ENCODE data around the gene REM2.
"Not testable (repeated sequence)": the region's sequence is repeated elsewhere in the genome, so short reads cannot be mapped to it uniquely, and the experiment has no call there.

REM2 gene

DNA sequence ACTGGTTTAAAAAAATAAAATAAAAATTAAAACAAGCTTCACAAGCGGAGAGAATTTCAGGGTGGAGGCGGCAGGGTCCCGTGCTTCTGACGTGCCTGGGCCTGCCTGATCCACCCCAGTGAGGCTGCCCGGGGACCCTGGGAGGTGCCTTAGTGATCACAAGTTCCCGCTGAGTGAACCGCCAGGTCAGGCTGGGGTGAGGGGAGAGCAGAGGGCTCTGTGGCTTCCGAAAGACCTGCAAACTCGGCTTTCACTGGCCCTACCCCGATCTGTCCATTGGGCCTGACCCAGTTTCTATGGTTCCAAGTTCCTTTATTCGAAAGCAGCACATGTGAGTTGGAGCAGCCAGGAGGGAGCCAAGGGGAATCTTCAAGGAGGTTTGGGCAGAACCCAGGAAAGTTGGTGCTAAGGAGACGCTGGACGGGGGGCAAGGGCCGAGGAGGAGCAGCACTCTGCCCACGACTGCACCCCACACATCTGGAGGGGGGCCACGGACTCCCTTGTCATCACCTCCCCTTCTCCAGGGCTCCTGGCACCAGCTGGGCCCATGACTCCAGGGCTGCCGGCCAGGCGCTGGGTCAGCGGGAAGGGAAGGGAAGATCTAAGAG, 33.7 kb upstream of the REM2 start:
- no peak for DNase-seq

DNA sequence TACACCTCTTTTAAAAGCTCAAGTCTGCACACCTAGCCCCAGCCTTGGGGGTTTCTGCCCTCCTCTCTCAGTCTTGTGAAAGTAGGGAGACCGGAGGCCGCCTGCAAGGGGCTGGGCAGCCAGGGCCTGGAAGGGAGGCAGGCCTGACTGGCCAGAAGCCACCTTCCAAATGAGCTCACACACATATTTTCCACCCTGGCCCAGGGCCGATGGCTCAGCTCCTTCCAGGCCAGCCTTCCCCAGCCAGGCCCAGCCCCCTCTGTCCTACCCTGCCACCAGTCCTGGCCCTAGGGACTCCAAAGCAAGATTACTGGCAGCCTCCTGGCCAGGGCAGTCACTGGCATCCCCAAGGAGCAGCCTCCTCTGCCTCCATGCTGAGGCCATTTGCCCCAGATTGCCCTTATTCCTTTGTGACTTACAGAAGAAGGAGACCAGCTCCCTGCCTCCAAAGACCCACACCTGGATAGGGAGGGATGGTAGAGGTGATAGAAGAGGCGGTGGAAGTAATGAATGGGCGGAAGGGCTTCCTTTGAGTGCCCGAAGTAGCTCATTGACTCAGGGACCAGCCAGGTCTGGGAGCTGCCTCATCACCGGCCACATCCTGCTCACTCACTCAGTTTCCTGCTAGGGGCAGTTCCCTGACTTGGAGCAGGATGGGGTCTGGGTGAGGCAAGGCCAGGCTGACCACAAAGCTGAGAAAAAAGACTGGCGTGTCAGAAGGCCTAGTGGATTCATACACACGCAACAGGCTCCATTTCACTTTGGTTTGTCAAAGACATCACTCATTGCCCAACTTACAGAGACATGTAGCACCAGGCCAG, 31.9 kb upstream of the REM2 start:
- peak; percentile 48 for DNase-seq

DNA sequence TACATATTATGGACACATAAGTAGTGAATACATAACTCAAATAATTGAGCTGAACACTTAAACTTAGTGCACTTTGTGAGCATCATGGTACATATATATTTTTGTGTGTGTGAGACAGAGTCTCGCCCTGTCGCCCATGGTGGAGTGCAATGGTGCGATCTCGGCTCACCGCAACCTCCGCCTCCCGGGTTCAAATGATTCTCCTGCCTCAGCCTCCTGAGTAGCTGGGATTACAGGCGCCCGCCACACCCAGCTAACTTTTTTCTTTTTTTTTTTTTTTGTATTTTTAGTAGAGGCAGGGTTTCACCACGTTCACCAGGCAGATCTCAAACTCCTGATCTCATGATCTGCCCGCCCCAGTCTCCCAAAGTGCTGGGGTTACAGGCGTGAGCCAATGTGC, 30.8 kb upstream of the REM2 start:
- DNase-seq, result not testable (repeated sequence)

DNA sequence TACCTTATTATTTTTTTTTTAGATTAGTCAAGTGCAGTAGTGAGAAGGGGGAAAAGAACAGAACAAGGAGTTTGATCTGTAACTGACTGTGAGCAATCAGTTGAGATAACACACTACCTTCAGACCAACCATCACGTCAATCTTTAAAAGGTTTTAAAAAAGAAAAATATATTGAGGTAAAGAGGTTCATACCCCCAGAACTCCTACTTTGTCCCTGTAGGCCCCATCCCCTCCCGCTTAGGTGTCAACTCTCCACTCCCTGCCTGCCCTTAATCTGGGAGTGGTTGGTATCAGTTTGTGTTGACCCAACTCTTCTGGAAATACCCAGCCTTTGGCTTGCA, 30.5 kb upstream of the REM2 start:
- no peak for DNase-seq

DNA sequence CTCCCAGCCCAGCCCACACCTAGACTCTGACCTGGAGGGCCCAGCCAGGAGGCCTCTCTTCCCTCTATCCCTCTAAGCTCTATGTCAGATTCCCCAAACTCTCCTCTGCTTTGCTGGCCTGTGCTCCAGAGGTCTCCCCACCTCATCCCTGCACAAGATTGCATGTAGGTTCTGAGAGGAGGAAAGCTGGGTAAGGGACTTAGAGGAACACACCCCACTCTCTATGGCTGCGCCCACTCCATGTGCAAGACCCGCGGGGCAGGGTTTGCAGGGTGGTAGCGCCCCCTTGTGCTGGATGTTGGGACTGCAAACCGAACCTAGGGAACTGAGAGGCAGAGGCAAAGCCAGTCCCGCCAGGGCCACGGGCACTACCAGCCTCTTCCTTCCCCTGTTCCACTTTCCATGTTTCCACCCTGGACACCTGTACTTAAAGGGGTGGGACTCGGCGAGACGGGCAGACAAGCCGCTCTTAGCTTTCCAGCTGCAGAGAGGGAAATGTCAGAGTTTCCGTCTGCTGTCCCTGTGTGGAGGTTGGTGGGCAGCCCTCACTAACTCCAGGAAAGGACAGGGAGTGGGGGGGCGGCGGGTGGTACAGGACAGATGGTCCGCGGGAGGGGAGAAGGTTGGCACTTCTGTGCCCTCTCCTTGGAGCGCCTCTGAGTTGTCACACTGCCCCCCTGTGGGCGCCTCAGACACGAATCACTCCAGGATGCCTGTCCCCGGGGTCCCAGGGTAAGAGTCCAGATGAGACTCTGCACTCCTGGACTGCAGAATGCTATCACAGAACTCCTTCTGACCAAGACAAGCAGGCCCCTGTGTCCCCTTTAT, 29.9 kb upstream of the REM2 start:
- DNase-seq, result peak; percentile 97

DNA sequence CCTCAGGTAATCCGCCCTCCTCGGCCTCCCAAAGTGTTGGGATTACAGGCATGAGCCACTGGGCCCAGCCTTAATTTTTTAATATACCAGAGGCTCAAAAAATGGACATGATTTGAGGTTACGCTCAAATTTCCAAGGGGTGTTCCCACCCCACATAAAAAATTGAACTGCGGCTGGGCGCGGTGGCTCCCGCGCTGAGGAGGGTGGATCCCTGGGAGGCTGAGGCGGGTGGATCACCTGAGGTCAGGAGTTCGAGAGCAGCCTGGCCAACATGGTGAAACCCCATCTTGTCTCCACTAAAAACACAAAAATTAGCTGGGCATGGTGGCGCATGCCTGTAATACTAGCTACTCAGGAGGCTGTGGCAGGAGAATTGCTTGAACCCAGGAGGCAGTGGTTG, 28.7 kb upstream of the REM2 start:
- DNase-seq, result not testable (repeated sequence)

DNA sequence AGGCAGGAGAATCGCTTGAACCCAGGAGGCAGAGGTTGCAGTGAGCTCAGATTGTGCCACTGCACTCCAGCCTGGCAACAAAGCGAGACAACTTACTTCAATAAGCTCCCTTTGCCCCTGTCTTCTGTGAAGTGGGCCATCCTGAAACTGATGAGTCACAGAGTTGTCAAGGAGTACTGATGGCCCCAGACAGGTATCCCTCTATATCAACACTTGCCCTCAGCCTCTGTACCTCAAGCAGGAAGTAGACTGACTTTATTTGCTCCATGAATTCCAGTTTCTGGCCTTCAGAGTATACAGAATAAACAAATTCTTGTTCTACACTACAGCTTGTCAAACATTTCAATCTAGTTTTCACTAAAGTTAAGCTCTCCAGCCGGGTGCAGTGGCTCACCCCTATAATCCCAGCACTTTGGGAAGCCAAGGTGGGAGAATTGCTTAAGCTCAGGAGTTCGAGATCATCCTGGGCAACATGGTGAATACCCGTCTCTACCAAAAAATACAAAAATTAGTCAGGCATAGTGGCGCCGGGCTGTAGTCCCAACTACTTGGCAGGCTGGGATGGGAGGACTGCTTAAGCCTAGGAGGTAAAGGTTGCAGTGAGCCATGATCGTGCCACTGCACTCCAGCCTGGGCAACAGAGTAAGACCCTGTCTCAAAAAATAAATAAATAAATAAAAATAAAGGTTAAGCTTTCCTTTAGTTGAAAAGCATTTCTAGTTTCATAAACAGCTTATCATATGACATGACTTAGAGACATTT, 27.9 kb upstream of the REM2 start:
- no peak for DNase-seq

DNA sequence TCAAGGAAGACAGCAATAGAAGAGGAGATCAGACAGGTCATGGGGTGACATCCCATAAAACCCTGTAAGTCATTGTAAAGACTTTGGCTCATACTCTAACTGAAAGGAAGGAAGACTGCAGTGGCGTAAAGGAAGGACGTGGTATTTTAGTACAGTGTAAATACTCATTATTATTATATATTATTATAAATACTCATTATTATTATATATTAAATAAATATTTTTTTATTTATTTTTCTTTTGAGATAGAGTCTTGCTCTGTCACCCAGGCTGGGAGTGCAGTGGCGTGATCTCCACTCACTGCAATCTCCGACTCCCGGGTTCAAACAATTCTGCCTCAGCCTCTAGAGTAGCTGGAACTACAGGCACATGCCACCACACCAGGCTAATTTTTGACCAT, 26.6 kb upstream of the REM2 start:
- DNase-seq, result no peak

DNA sequence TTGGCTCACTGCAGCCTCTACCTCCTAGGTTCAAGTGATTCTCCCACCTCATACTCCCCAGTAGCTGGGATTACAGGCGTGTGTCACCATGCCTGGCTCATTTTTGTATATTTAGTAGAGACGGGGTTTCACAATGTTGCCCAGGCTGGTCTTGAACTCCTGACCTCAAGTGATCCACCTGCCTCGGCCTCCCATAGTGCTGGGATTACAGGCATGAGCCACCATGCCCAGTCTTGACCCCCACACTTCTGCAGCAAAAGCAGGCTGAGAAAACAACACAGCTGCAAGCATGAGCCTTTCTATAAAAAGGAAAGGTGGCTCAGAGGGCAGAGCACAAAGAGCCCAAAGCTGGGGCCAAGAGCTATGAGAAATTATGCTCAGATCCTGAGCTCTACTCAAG, 22.6 kb upstream of the REM2 start:
- DNase-seq, result not testable (repeated sequence)

DNA sequence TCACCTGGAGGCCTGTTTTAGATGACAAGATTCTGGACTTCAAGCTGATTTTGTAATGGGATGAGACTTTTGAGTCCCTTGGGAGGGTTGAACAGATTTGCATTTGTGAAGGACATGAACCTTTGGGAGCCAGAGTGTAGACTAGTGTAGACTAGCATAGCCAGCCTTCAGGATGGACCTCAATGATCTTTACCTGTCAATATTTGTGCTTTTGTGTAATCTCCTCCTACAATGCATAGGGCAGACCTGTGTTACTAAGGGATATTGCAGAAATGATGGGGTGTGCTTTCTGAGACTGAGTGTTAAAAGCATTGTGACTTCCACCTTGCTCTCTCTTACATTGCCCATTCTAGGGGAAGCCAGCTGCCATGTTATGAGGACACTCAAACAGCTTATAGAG, 21.4 kb upstream of the REM2 start:
- no peak for DNase-seq

DNA sequence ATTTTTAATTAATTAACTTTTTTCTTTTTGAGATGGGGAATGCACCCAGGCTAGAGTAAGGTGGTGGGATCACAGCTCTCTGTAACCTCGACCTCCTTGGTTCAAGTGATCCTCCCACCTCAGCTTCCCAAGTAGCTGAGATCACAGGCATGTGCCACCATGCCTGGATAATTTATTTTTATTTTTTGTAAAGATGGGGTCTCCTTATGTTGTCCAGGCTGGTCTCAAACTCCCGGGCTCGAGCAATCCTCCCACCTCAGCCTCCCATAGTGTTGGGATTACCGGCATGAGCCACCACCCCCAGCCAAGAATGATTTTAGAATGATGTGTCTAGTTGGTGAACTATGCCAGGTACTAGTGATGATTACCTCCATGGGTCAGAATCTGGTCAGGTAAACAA, 18.0 kb upstream of the REM2 start:
- DNase-seq, result no peak

DNA sequence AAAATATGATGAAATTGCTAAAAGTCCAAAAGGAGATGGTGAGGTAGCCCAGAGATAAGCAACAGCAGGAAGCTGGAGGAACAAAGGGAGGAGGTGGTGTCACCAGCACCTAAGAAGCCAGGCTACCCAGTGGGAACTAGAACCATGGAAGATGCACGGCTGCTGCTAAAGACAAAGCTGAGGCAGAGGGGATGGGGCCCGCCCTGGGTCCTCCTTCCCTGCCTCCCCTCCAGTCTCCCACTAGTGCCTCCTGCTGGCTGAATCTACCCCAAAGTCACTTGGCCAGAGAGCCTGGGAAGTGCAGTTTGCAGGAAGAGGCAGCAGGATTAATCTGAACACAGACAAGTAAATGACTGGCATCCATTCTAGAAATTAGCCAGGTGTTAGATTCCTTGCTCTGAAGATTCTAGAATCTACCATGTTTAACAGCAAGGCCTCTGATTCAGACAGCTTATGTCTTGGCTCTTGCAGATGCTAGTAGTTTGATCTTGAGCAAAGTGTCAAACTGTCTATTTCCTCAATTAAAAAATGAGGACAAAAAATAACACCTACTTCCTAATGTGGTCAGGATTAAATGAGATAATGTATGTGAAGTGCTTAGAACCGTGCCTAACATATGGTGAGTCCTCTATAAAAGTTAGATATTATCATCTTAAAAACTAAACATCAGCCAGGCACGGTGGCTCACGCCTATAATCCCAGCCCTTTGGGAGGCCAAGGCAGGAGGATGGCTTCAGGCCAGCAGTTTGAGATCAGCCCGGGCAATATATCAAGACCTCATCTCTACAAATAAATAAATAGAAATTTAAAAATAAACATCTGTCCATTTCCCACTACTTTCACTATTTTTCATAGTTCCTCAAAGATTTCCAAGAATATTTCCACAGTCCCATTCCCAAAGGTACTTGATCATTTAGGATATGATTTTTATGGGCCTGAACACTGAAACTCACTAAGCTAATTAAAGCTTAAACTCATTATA, 17.3 kb upstream of the REM2 start:
- DNase-seq, result no peak

DNA sequence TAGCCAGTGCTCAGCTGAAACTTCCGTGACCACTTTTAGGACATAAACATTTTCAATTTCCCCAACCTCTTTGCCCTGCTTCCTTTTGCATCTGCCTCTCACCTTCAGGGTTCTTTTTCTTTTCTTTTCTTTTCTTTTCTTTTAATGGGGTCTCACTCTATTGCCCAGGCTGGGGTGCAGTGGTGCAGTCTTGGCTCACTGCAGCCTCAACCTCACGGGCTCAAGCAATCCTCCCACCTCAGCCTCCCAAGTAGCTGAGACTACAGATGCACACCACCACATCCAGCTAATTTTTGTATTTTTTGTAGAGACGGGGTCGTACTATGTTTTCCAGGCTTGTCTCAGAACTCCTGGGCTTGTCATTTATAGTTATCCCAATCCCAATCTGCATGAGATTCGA, 16.1 kb upstream of the REM2 start:
- DNase-seq, result no peak

DNA sequence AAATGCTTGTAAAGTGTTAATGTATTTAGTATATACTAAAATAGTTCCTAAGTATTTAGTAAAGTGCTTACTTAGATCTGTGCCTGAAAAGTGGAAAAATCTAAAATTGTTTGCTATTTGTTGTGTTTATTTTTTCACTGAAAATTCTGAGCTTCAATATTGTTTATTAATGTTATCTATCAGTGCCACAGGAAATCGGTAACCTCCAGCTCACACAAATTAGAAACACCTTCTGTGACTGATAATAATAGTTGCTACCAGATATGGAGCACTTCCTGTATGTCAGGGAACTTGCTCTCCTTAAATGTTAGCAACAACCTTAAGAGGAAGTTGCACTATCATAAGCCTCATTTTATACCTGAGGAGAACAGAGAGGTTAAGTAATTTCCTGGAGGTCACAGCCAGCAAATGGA, 12.2 kb upstream of the REM2 start:
- DNase-seq, result no peak

DNA sequence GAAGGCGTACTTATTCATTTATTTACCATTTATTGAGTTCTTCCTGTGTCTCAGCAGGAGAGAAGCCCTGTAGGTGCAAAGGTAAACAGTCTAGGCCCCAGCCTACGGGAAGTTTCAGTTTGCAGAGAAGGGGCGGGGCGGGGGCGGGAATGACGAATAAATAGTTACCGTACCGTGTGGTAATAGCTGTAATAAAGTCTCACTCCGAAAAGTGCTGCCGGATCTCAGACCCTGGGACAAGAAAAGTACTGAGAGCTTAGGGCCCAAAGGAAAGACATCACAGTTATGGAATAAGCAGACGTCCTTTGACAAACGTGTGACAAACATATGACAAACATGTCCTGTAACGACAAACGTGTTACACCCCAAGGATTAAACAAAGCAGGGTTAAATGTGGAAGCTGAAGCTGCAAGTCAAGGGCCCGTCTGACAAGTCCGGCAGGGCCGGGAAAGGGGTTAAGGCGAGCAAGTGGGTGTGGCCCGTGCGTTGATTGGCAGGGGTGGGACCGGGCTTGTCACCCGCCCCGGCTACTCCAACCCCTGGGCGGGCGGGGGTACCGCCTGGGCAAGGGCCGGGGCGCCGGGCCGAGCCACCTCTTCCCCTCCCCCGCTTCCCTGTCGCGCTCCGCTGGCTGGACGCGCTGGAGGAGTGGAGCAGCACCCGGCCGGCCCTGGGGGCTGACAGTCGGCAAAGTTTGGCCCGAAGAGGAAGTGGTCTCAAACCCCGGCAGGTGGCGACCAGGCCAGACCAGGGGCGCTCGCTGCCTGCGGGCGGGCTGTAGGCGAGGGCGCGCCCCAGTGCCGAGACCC, 11.6 kb upstream of the REM2 start, which contains the start of gene LRP10:
Gene LRP10 (plus strand): TSS at position 517 of the 809 bp plus-strand sequence. CDS start 564 bp downstream, outside the sequence.
- DNase-seq, result peak; percentile 94

DNA sequence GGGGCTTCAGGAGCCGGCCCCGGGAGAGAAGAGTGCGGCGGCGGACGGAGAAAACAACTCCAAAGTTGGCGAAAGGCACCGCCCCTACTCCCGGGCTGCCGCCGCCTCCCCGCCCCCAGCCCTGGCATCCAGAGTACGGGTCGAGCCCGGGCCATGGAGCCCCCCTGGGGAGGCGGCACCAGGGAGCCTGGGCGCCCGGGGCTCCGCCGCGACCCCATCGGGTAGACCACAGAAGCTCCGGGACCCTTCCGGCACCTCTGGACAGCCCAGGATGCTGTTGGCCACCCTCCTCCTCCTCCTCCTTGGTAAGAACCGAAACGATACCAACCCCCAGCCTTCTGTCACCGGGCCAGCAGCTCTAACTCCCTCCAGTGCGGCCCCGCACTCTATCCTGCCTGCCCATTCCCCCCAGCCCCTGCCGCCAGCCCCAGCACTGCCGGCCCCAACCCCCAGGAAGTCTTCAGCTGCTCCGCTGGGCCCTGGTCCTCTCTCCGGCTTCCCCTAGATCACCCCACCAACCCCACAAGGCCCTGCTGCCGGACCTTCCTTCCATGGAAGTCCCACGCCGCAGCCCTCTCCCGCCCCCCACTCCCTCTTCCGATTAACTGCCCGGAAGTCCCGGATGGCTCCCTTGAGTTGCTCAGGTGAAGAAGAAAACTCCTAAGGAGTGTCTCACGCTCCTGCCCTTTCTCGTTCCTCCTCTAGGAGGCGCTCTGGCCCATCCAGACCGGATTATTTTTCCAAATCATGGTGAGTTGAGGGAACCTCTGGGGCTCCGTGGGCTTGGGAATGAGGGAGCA, 10.8 kb upstream of the REM2 start:
- peak; percentile 97 for DNase-seq

DNA sequence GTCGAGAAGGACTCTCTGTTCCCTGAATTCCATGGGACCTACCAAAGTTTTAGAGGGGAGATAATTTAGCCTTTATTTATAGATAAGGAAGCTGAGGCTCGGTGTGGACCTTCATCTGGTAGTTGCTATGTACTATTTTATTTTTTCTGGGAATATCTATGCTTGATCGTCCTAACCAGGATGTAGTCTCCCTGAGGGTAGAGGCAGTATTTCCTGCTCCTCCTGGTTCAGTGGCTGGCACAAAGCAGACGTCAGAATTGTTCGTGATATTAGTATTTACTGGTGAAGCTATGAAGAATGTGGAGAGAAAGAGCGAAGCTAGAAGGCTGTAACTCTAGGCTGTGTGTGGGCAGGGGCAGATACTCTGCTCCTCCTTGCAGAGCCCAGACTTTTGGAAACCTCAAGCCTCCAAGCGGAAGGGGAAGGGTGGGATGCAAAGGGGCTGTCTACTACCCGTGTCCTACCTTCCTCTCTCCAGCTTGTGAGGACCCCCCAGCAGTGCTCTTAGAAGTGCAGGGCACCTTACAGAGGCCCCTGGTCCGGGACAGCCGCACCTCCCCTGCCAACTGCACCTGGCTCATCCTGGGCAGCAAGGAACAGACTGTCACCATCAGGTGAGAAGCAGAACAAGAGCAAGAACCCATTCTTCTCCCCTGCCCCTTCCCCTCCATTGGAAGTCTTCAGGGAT, 10.0 kb upstream of the REM2 start:
- no peak for DNase-seq

DNA sequence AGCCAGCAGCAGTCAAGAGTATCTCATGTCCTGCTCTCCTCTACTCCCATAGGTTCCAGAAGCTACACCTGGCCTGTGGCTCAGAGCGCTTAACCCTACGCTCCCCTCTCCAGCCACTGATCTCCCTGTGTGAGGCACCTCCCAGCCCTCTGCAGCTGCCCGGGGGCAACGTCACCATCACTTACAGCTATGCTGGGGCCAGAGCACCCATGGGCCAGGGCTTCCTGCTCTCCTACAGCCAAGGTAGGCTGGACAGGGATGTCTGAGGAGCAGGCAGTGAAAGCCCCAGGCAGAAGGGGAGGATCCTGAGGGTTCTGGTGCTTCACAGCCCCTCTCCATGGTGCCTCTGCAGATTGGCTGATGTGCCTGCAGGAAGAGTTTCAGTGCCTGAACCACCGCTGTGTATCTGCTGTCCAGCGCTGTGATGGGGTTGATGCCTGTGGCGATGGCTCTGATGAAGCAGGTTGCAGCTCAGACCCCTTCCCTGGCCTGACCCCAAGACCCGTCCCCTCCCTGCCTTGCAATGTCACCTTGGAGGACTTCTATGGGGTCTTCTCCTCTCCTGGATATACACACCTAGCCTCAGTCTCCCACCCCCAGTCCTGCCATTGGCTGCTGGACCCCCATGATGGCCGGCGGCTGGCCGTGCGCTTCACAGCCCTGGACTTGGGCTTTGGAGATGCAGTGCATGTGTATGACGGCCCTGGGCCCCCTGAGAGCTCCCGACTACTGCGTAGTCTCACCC, 7.8 kb upstream of the REM2 start:
- DNase-seq, result no peak

Measured in eye (tissue), 1 donor.